ENCODE results near the gene MAP6.

- TF ChIP-seq CTCF (IDR thresholded peaks at IDR 0.05) (no peak), EP300 (IDR thresholded peaks at IDR 0.05) (no peak), POLR2A (IDR thresholded peaks at IDR 0.05) (no peak)
These were observed 45.4 kb upstream of the MAP6 start for GRCh38 chr11:75714211-75714610.

Measured in tibial nerve (tissue), 4 donors.